CD4-positive, CD25-positive, alpha-beta regulatory T cell (primary cell): ENCODE measurements around the gene MRPL52. TPM values are rescaled to one million over a fixed set of nuclear protein-coding genes. Genes with fewer than 3 reads are reported as not detected.
A peak's percentile ranks its signal among the peaks of the same experiment; 100 is the strongest.

ENCODE experiments used
- ATAC-seq, 2 donors: fragments of 150-1000 bp; cut with Tn5 transposase; one replicate each; pipeline ENCODE4 v1.10.0; 2021; ENCODE audit warnings: low read depth in 2 of 2, moderate number of reproducible peaks in 2 of 2, moderate library complexity in 1 of 2
- DNase-seq, 3 donors: peaks; one replicate each; pipeline versions ENCODE4 v3.0.0 to v3.0.0-alpha.2; 2012 to 2022; ENCODE audit warnings: mixed read lengths in 1 of 3
- H3K27ac ChIP-seq: one replicate; pipeline ENCODE4 v1.7.0; 2013; ENCODE audit warnings: mild to moderate bottlenecking, low read length; ENCODE audit not compliant: insufficient read depth, poor library complexity, severe bottlenecking
- H3K27me3 ChIP-seq: one replicate; pipeline ENCODE4 v1.7.0; 2013; ENCODE audit warnings: low read length; ENCODE audit not compliant: control insufficient read depth, insufficient read depth
- H3K36me3 ChIP-seq: one replicate; pipeline ENCODE4 v1.7.0; 2013; ENCODE audit warnings: mild to moderate bottlenecking, low read length, moderate library complexity; ENCODE audit not compliant: control insufficient read depth, insufficient read depth
- H3K4me1 ChIP-seq: 2 replicates; pipeline ENCODE4 v1.7.0; 2013; ENCODE audit warnings: mild to moderate bottlenecking, low read length; ENCODE audit not compliant: insufficient read depth, control insufficient read depth, poor library complexity, severe bottlenecking
- H3K4me3 ChIP-seq: one replicate; pipeline ENCODE4 v1.7.0; 2013; ENCODE audit warnings: low read depth, mild to moderate bottlenecking, low read length, moderate library complexity
- H3K9me3 ChIP-seq, 2 experiments: 1 replicate in 1 of 2; 2 replicates in 1 of 2; pipeline ENCODE4 v1.7.0; 2013; ENCODE audit warnings: low read length in 2 of 2, mild to moderate bottlenecking in 1 of 2, moderate library complexity in 1 of 2; ENCODE audit not compliant: control insufficient read depth in 2 of 2
- H3K27ac Mint-ChIP-seq, 3 donors: one replicate each; pipeline ENCODE4 v1.8.0; 2020 to 2022; ENCODE audit warnings: mild to moderate bottlenecking in 3 of 3, mixed read lengths in 3 of 3, moderate library complexity in 2 of 3
- H3K27me3 Mint-ChIP-seq: one replicate; pipeline ENCODE4 v1.8.0; 2022; ENCODE audit warnings: mild to moderate bottlenecking, mixed read lengths
- H3K36me3 Mint-ChIP-seq: one replicate; pipeline ENCODE4 v1.8.0; 2020; ENCODE audit warnings: mixed read lengths
- H3K4me1 Mint-ChIP-seq, 4 donors: one replicate each; pipeline ENCODE4 v1.8.0; 2020 to 2022; ENCODE audit warnings: mixed read lengths in 4 of 4, mild to moderate bottlenecking in 1 of 4
- H3K4me3 Mint-ChIP-seq, 4 donors: one replicate each; pipeline ENCODE4 v1.8.0; 2020 to 2022; ENCODE audit warnings: mild to moderate bottlenecking in 4 of 4, mixed read lengths in 4 of 4, moderate library complexity in 3 of 4
- H3K9me3 Mint-ChIP-seq, 7 donors: one replicate each; pipeline ENCODE4 v1.8.0; 2020 to 2022; ENCODE audit warnings: mixed read lengths in 7 of 7, mild to moderate bottlenecking in 3 of 7, moderate library complexity in 2 of 7
- polyA plus RNA-seq, 4 donors: library from polyadenylated mRNA; unstranded; fragments of 300-500 nt; fragmentation: Illumina TruSeq; gene quantifications; one replicate each; pipeline ENCODE4 v1.2.3, GENCODE V29; 2021
- total RNA-seq: library from RNA; stranded (reverse); gene quantifications from one replicate; pipeline ENCODE4 v1.2.3, GENCODE V29; 2022

The MRPL52 gene
- total and polyA plus RNA-seq, 5 donors from 2014 or later = 35.7 to 148 (median 136) TPM

- DNase-seq (no peak), ATAC-seq (no peak)
- Mint-ChIP-seq H3K27ac (no peak overlapping the region), H3K4me3 (no peak overlapping the region), H3K4me1 (peaks cover 6 to 50% (median 18%) of the 10 kb centered on the region in 4 donors), H3K9me3 (no peaks in the 10 kb centered on the region), H3K36me3 (peaks cover 35% of the 10 kb centered on the region), H3K27me3 (no peaks in the 10 kb centered on the region)
- Histone ChIP-seq H3K27ac (peak overlapping the region; percentile 10), H3K36me3 (peaks cover 65% of the 10 kb centered on the region), H3K9me3 (no peaks in the 10 kb centered on the region), H3K27me3 (no peaks in the 10 kb centered on the region), H3K4me1 (peaks cover 30% of the 10 kb centered on the region), H3K4me3 (no peak overlapping the region)
Measured at GRCh38 chr14:22877000-22877501, 47.4 kb downstream of the MRPL52 start.

- peak overlapping the region in 1 of 4 donors; percentile 35 for H3K4me3 Mint-ChIP-seq
- H3K4me1 Mint-ChIP-seq = peaks cover 0 to 48% (median 14%) of the 10 kb centered on the region in 4 donors
- H3K9me3 Mint-ChIP-seq = no peaks in the 10 kb centered on the region
- Histone ChIP-seq H3K27ac (no peak overlapping the region), H3K27me3 (no peaks in the 10 kb centered on the region), H3K4me1 (peaks cover 20% of the 10 kb centered on the region), H3K36me3 (peaks cover 61% of the 10 kb centered on the region), H3K9me3 (no peaks in the 10 kb centered on the region), H3K4me3 (no peak overlapping the region)
- H3K27ac Mint-ChIP-seq = peak overlapping the region in 2 of 3 donors; percentile 65 to 84
- peaks cover 29% of the 10 kb centered on the region for H3K36me3 Mint-ChIP-seq
- DNase-seq = no peak
- H3K27me3 Mint-ChIP-seq = no peaks in the 10 kb centered on the region
- no peak for ATAC-seq
Measured at GRCh38 chr14:22878271-22879246, 48.9 kb downstream of the MRPL52 start.

GRCh38 chr14:22882064-22882463 lies 52.4 kb downstream of the MRPL52 start:
- Histone ChIP-seq H3K36me3 (peaks cover 28% of the 10 kb centered on the region), H3K9me3 (no peaks in the 10 kb centered on the region), H3K27ac (no peak overlapping the region), H3K27me3 (no peaks in the 10 kb centered on the region), H3K4me3 (no peak overlapping the region), H3K4me1 (peaks cover 13% of the 10 kb centered on the region)
- Mint-ChIP-seq H3K27ac (peak overlapping the region in 1 of 3 donors; percentile 81), H3K9me3 (peaks cover 0 to under 1% (median 0%) of the 10 kb centered on the region in 7 donors), H3K4me1 (peaks cover under 1 to 53% (median 18%) of the 10 kb centered on the region in 4 donors), H3K36me3 (peaks cover 21% of the 10 kb centered on the region), H3K27me3 (no peaks in the 10 kb centered on the region), H3K4me3 (peak overlapping the region in 1 of 4 donors; percentile 4)
- ATAC-seq (no peak), DNase-seq (no peak)

GRCh38 chr14:22882529-22883172 lies 53.0 kb downstream of the MRPL52 start:
- peaks cover 5 to 56% (median 23%) of the 10 kb centered on the region in 4 donors for H3K4me1 Mint-ChIP-seq
- no peaks in the 10 kb centered on the region for H3K9me3 ChIP-seq
- peak overlapping the region in 2 of 3 donors; percentile 63 to 98 for H3K27ac Mint-ChIP-seq
- ATAC-seq = no peak
- peaks cover 0 to 1% (median 0%) of the 10 kb centered on the region in 7 donors for H3K9me3 Mint-ChIP-seq
- H3K4me1 ChIP-seq = peaks cover 18% of the 10 kb centered on the region
- H3K27me3 ChIP-seq = no peaks in the 10 kb centered on the region
- H3K4me3 ChIP-seq = no peak overlapping the region
- H3K27ac ChIP-seq = no peak overlapping the region
- H3K36me3 ChIP-seq = peaks cover 22% of the 10 kb centered on the region
- H3K36me3 Mint-ChIP-seq = peaks cover 19% of the 10 kb centered on the region
- no peaks in the 10 kb centered on the region for H3K27me3 Mint-ChIP-seq
- DNase-seq = peak in 1 of 3 donors; percentile 38
- peak overlapping the region in 2 of 4 donors; percentile 4 to 76 for H3K4me3 Mint-ChIP-seq

GRCh38 chr14:22883173-22883976 lies 53.7 kb downstream of the MRPL52 start, which contains the start of gene REM2:
REM2 (plus strand) TSS chr14:22883222; CDS start chr14:22883288, 66 bp downstream.
- peak within 1 kb of the TSS; percentile 67 to 98 (median 85) for H3K27ac Mint-ChIP-seq

GRCh38 chr14:22884076-22884737 lies 54.5 kb downstream of the MRPL52 start:
- H3K9me3 Mint-ChIP-seq = peaks cover 0 to 1% (median 0%) of the 10 kb centered on the region in 7 donors
- no peaks in the 10 kb centered on the region for H3K27me3 Mint-ChIP-seq
- Histone ChIP-seq H3K9me3 (no peaks in the 10 kb centered on the region), H3K4me3 (no peak overlapping the region), H3K4me1 (peaks cover 32% of the 10 kb centered on the region), H3K27ac (no peak overlapping the region), H3K36me3 (peaks cover 7% of the 10 kb centered on the region), H3K27me3 (no peaks in the 10 kb centered on the region)
- DNase-seq (no peak), ATAC-seq (no peak)
- peaks cover 5 to 64% (median 28%) of the 10 kb centered on the region in 4 donors for H3K4me1 Mint-ChIP-seq
- peak overlapping the region; percentile 67 to 98 (median 85) for H3K27ac Mint-ChIP-seq
- H3K4me3 Mint-ChIP-seq = peak overlapping the region in 2 of 4 donors; percentile 73 to 91
- H3K36me3 Mint-ChIP-seq = peaks cover 3% of the 10 kb centered on the region

More at GRCh38 chr14:22883173-22883976, 53.7 kb downstream of the MRPL52 start, which contains the start of gene REM2:
- H3K4me1 ChIP-seq = peaks cover 26% of the 10 kb centered on the region
- peaks cover 12% of the 10 kb centered on the region for H3K36me3 Mint-ChIP-seq
- H3K27me3 Mint-ChIP-seq = no peaks in the 10 kb centered on the region
- H3K4me1 Mint-ChIP-seq = peaks cover 5 to 59% (median 26%) of the 10 kb centered on the region in 4 donors
- peaks cover 0 to 1% (median 0%) of the 10 kb centered on the region in 7 donors for H3K9me3 Mint-ChIP-seq
- no peak for DNase-seq
- H3K27me3 ChIP-seq = no peaks in the 10 kb centered on the region
- H3K4me3 Mint-ChIP-seq = peak within 1 kb of the TSS in 3 of 4 donors; percentile 12 to 91 (median 76)
- peaks cover 15% of the 10 kb centered on the region for H3K36me3 ChIP-seq
- no peak for ATAC-seq
- H3K4me3 ChIP-seq = no peak within 1 kb of the TSS
- no peak within 1 kb of the TSS for H3K27ac ChIP-seq
- H3K9me3 ChIP-seq = no peaks in the 10 kb centered on the region
